Activated B cell treated with CpG ODN at 0.5 μM for 24 hours (primary cell): ENCODE results near the gene RIT1. TPM values are rescaled to one million over a fixed set of nuclear protein-coding genes. Genes with fewer than 3 reads are reported as not detected.

Source experiments
- ATAC-seq: fragments of 200-7000 bp; cut with Tn5 transposase; one replicate; pipeline ENCODE4 v1.10.0; 2021; ENCODE audit warnings: low read depth, mild to moderate bottlenecking, moderate library complexity
- CTCF ChIA-PET: fragments of 350-600 bp; sonication (Branson Sonifier 250); formaldehyde crosslinking; loops from one replicate; lab custom pipeline; 2021; ENCODE audit warnings: antibody characterized with exemption; lab: Charles Lee
- POLR2A ChIA-PET: fragments of 350-600 bp; sonication (Branson Sonifier 250); formaldehyde crosslinking; loops from one replicate; lab custom pipeline; 2021; ENCODE audit warnings: antibody characterized with exemption; lab: Charles Lee
- DNase-seq: peaks from one replicate; pipeline ENCODE4 v3.0.0; 2022
- H3K27ac Mint-ChIP-seq: one replicate; pipeline ENCODE4 v1.8.0; 2020; ENCODE audit warnings: mixed read lengths
- H3K27me3 Mint-ChIP-seq: one replicate; pipeline ENCODE4 v1.8.0; 2021; ENCODE audit warnings: mixed read lengths
- H3K36me3 Mint-ChIP-seq: one replicate; pipeline ENCODE4 v1.8.0; 2021; ENCODE audit warnings: low read depth, mixed read lengths
- H3K4me1 Mint-ChIP-seq: one replicate; pipeline ENCODE4 v1.8.0; 2021; ENCODE audit warnings: mixed read lengths
- H3K4me3 Mint-ChIP-seq: one replicate; pipeline ENCODE4 v1.8.0; 2020; ENCODE audit warnings: mild to moderate bottlenecking, mixed read lengths
- H3K9me3 Mint-ChIP-seq: one replicate; pipeline ENCODE4 v1.8.0; 2020; ENCODE audit warnings: mixed read lengths
- CTCF ChIP-seq: fragments of 200-600 bp; IDR thresholded peaks from one replicate; pipeline ENCODE4 v1.8.0; 2022; ENCODE audit warnings: antibody characterized with exemption, mild to moderate bottlenecking
- intact Hi-C: fragments of 100-400 bp; cut with micrococcal nuclease; formaldehyde crosslinking; loops from one replicate; pipeline ENCODE4 v1.15.1; 2024
- total RNA-seq: library from RNA; stranded (reverse); gene quantifications from 2 replicates; pipeline ENCODE4 v1.2.3, GENCODE V29; 2022

The RIT1 gene
- total RNA-seq, 1 donor from 2014 or later = 38.6 TPM

- Mint-ChIP-seq H3K27me3 (no peaks in the 10 kb centered on the region), H3K4me1 (peaks cover 22% of the 10 kb centered on the region), H3K27ac (peak overlapping the region; percentile 97), H3K9me3 (no peaks in the 10 kb centered on the region), H3K36me3 (peaks cover 78% of the 10 kb centered on the region), H3K4me3 (peak overlapping the region; percentile 99)
- intact Hi-C loops = loop anchor here (2.0 to 5.0 kb wide), 2 partner anchors 69 to 142 kb away; partner anchors contain the start of genes ARHGEF2, LAMTOR2 and UBQLN4
- ATAC-seq = peak; percentile 13
- TF ChIP-seq CTCF = no peak
- CTCF ChIA-PET = no interaction called here
- POLR2A ChIA-PET = interaction anchor here (0.6 to 0.7 kb wide), 4 partner anchors 24 to 737 kb away, joined by 3 to 4 read pairs (median 4); no protein-coding TSS in a partner anchor
- no peak for DNase-seq
Measured at GRCh38 chr1:155909894-155910293, 1.3 kb downstream of the RIT1 start.

GRCh38 chr1:155904261-155904660 is 6.9 kb downstream of the RIT1 start:
- ChIA-PET CTCF (interaction anchor here (0.9 to 1.1 kb wide), 2 partner anchors 12 to 86 kb away, joined by 3 read pairs; no protein-coding TSS in a partner anchor), POLR2A (interaction anchor here (0.7 kb wide), 1 partner anchor 49 kb away, joined by 4 read pairs; no protein-coding TSS in a partner anchor)
- DNase-seq (no peak), ATAC-seq (no peak)
- Mint-ChIP-seq H3K4me1 (no peaks in the 10 kb centered on the region), H3K27ac (no peak overlapping the region), H3K36me3 (peaks cover 75% of the 10 kb centered on the region), H3K9me3 (no peaks in the 10 kb centered on the region), H3K27me3 (no peaks in the 10 kb centered on the region), H3K4me3 (no peak overlapping the region)
- no peak for TF ChIP-seq CTCF
- intact Hi-C loops = no loop called here

GRCh38 chr1:155900161-155900560 is 11.0 kb downstream of the RIT1 start:
- no peak for DNase-seq
- ChIA-PET CTCF (no interaction called here), POLR2A (no interaction called here)
- intact Hi-C loops = no loop called here
- no peak for ATAC-seq
- H3K4me3 Mint-ChIP-seq = no peak overlapping the region
- peaks cover 63% of the 10 kb centered on the region for H3K36me3 Mint-ChIP-seq
- no peaks in the 10 kb centered on the region for H3K9me3 Mint-ChIP-seq
- no peak for TF ChIP-seq CTCF
- no peaks in the 10 kb centered on the region for H3K27me3 Mint-ChIP-seq
- no peaks in the 10 kb centered on the region for H3K4me1 Mint-ChIP-seq
- H3K27ac Mint-ChIP-seq = no peak overlapping the region

- ATAC-seq (no peak), DNase-seq (no peak)
- no peak for TF ChIP-seq CTCF
- no peaks in the 10 kb centered on the region for H3K4me1 Mint-ChIP-seq
- no peak overlapping the region for H3K4me3 Mint-ChIP-seq
- ChIA-PET CTCF (interaction anchor here (0.6 kb wide), 1 partner anchor 360 kb away, joined by 3 read pairs; no protein-coding TSS in a partner anchor), POLR2A (no interaction called here)
- no peaks in the 10 kb centered on the region for H3K27me3 Mint-ChIP-seq
- H3K36me3 Mint-ChIP-seq = peaks cover 58% of the 10 kb centered on the region
- no peak overlapping the region for H3K27ac Mint-ChIP-seq
- no peaks in the 10 kb centered on the region for H3K9me3 Mint-ChIP-seq
- intact Hi-C loops = no loop called here
Measured at GRCh38 chr1:155899683-155900082, 11.5 kb downstream of the RIT1 start.

GRCh38 chr1:155898888-155899287 is 12.3 kb downstream of the RIT1 start:
- DNase-seq (no peak), ATAC-seq (no peak)
- ChIA-PET POLR2A (no interaction called here), CTCF (interaction anchor here (0.6 kb wide), 1 partner anchor 359 kb away, joined by 3 read pairs; no protein-coding TSS in a partner anchor)
- H3K4me3 Mint-ChIP-seq = no peak overlapping the region
- H3K27me3 Mint-ChIP-seq = no peaks in the 10 kb centered on the region
- H3K9me3 Mint-ChIP-seq = no peaks in the 10 kb centered on the region
- peaks cover 50% of the 10 kb centered on the region for H3K36me3 Mint-ChIP-seq
- H3K27ac Mint-ChIP-seq = no peak overlapping the region
- no peaks in the 10 kb centered on the region for H3K4me1 Mint-ChIP-seq
- TF ChIP-seq CTCF = no peak
- intact Hi-C loops = no loop called here
